Upper lobe of left lung (tissue), 4 donors: ENCODE results near the gene CDK8.

Source experiments
- EP300 ChIP-seq, 4 donors: sonication (generic); formaldehyde crosslinking; IDR thresholded peaks; one replicate each; pipeline ENCODE4 v1.5.1; 2017; ENCODE audit warnings: antibody characterized with exemption in 4 of 4, control low read depth in 2 of 4
- POLR2A ChIP-seq, 4 donors: fragments of 450-650 bp; IDR thresholded peaks; one replicate each; pipeline ENCODE4 v1.5.1; 2016 to 2017; ENCODE audit warnings: antibody characterized with exemption in 4 of 4, mild to moderate bottlenecking in 2 of 4
- POLR2AphosphoS5 ChIP-seq, 2 donors: sonication (generic); formaldehyde crosslinking; IDR thresholded peaks; one replicate each; pipeline ENCODE4 v1.5.1; 2017; ENCODE audit warnings: antibody characterized with exemption in 2 of 2
- TF ChIP-seq, protein P1 (sequence below), 6 experiments: fragments of 450-650 bp in 4 of 6; fragments of 200-600 bp in 2 of 6; sonication (generic) in 2 of 6; IDR thresholded peaks; one replicate each; pipeline ENCODE4 v1.5.1; 2016 to 2019; ENCODE audit warnings: antibody characterized with exemption in 6 of 6

DNA sequence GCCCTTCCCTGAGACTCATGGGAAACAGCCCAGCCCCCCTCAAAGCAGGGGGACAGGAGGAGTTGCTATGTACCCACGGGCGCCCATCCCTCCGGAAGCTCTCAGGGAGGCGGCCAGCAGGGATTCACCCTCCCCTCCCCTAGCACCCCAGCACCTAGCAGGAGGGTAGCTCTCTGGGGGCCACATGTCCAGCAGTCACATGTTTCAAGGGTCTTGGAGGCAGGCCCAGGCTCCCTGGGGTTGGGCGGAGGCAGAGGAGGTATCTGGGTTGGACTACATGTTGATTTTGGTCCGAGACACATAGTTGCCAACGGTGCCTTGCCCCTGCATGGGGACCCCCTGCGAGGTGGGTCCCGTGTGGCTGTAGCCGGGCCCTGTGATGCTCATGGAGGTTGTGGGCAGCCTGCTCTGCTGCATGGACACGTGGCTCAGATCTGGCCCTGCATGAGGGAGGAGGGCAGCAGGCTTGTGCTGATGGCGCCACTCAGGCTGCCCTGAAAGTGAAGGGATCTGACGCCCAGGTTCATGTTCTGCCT lies 24.8 kb upstream of the CDK8 start:
- TF ChIP-seq, protein P1, sequence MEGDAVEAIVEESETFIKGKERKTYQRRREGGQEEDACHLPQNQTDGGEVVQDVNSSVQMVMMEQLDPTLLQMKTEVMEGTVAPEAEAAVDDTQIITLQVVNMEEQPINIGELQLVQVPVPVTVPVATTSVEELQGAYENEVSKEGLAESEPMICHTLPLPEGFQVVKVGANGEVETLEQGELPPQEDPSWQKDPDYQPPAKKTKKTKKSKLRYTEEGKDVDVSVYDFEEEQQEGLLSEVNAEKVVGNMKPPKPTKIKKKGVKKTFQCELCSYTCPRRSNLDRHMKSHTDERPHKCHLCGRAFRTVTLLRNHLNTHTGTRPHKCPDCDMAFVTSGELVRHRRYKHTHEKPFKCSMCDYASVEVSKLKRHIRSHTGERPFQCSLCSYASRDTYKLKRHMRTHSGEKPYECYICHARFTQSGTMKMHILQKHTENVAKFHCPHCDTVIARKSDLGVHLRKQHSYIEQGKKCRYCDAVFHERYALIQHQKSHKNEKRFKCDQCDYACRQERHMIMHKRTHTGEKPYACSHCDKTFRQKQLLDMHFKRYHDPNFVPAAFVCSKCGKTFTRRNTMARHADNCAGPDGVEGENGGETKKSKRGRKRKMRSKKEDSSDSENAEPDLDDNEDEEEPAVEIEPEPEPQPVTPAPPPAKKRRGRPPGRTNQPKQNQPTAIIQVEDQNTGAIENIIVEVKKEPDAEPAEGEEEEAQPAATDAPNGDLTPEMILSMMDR (IDR thresholded peaks at IDR 0.05): no peak
- no peak for TF ChIP-seq POLR2A (IDR thresholded peaks at IDR 0.05)
- no peak for TF ChIP-seq EP300 (IDR thresholded peaks at IDR 0.05)
- no peak for TF ChIP-seq POLR2AphosphoS5 (IDR thresholded peaks at IDR 0.05)
